ENCODE measurements around the gene G0S2. TPM values are rescaled to one million over a fixed set of nuclear protein-coding genes. Genes with fewer than 3 reads are reported as not detected.

G0S2 gene
- total RNA-seq, 4 donors from 2014 or later: 1.8 to 84.2 (median 26.9) TPM

DNA sequence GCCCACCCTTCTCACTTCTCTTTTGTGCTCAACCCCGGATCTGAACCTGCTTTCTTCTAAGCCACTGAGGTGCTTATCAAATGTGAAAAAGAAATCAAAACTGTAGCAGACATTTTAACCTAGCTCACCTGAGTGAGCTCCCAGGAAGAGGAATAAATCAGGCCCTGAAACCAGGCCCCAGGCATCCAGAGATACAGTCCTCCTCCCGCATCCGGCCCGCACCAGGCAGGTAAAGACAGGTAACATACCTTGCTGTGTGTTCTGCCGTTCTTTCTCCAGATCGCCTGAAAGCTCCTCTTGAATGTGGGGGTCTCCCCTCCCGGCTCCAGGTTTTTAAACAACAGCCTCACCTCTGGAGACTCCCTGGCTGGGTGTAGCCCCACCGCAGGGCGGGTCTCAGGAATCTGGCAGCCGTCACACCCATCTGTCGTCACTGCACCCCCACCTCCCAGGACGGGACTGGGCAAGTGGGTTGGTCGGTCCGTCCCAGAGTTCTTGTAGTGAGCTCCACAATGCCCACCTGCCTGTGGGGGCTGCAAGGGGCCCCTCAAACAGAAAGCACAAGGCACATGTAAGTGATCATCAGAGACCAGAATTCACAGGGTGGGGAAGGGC lies 23.0 kb upstream of the G0S2 start, which contains the start of gene LAMB3:
Gene LAMB3 (minus strand): TSS at position 305 of the 615 bp plus-strand sequence. CDS start 1,481 bp downstream, outside the sequence.
- H3K27me3 ChIP-seq: no peaks in the 10 kb centered on the region
- peaks cover 11 to 69% (median 50%) of the 10 kb centered on the region in 4 donors for H3K4me1 ChIP-seq
- peak; percentile 93 for DNase-seq
- in situ Hi-C loops (cut with MboI; ENCODE audit: low pct_ligation_motif_present in 1 of 4, low pct_unique_long_range_greater_than_20kb in 1 of 4, low sequenced_read_pairs in 3 of 4) (no loop called here), intact Hi-C loops (cut with DNase I; ENCODE audit: low total_unique reads) (no loop called here)
- H3K36me3 ChIP-seq: no peaks in the 10 kb centered on the region
- 60 to 71% methylated on average over 1 to 14 of the region's 14 CpGs for WGBS, 2 donors (ENCODE audit: low coverage in 1 of 2)
- H3K27ac ChIP-seq: peak within 1 kb of the TSS; percentile 83 to 89 (median 86)
- no peaks in the 10 kb centered on the region for H3K9me3 ChIP-seq
- TF ChIP-seq POLR2A (IDR thresholded peaks at IDR 0.05): peak; percentile 55
- TF ChIP-seq, protein P1, sequence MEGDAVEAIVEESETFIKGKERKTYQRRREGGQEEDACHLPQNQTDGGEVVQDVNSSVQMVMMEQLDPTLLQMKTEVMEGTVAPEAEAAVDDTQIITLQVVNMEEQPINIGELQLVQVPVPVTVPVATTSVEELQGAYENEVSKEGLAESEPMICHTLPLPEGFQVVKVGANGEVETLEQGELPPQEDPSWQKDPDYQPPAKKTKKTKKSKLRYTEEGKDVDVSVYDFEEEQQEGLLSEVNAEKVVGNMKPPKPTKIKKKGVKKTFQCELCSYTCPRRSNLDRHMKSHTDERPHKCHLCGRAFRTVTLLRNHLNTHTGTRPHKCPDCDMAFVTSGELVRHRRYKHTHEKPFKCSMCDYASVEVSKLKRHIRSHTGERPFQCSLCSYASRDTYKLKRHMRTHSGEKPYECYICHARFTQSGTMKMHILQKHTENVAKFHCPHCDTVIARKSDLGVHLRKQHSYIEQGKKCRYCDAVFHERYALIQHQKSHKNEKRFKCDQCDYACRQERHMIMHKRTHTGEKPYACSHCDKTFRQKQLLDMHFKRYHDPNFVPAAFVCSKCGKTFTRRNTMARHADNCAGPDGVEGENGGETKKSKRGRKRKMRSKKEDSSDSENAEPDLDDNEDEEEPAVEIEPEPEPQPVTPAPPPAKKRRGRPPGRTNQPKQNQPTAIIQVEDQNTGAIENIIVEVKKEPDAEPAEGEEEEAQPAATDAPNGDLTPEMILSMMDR (IDR thresholded peaks at IDR 0.05): no peak
- peak in 2 of 3 donors; percentile 40 to 53 for TF ChIP-seq POLR2AphosphoS5 (IDR thresholded peaks at IDR 0.05)
- no peak for TF ChIP-seq EP300 (IDR thresholded peaks at IDR 0.05; ENCODE audit: low read depth)
- peak within 1 kb of the TSS in 2 of 4 donors; percentile 17 to 31 for H3K4me3 ChIP-seq

DNA sequence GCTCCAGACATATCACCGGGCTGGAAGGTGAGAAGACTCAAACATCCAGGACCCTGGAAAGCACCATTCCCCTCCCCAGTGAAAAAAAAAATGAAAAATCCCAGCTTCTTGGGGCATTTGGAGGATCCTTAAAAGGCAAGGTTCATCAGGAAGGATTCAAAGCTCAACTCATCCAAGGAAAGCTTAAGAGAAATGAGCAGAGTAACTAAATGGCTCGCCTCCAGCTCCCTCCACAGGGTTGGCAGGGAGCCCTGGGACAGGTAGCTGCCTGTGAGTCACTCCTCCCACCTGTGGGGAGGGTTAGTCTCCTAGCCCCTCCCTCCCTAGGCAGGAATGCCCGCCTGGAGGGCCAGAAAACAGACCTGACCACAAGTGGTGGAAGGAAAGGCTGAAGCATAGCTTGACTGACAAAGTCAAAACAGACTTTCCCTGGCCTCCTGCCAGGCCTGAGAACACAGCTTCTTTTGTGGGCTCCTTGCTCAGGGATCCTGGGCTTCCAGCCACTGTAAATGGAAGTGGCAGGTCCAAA lies 22.3 kb upstream of the G0S2 start:
- Histone ChIP-seq H3K4me1 (peaks cover 11 to 66% (median 48%) of the 10 kb centered on the region in 4 donors), H3K4me3 (peak overlapping the region in 2 of 4 donors; percentile 17 to 31), H3K27me3 (no peaks in the 10 kb centered on the region), H3K9me3 (no peaks in the 10 kb centered on the region), H3K36me3 (no peaks in the 10 kb centered on the region), H3K27ac (peak overlapping the region; percentile 83 to 89 (median 86))
- in situ Hi-C loops (cut with MboI; ENCODE audit: low pct_ligation_motif_present in 1 of 4, low pct_unique_long_range_greater_than_20kb in 1 of 4, low sequenced_read_pairs in 3 of 4): no loop called here
- WGBS, 2 donors (ENCODE audit: low coverage in 1 of 2): 43 to 82% methylated on average over 2 to 3 of the region's 3 CpGs
- intact Hi-C loops (cut with DNase I; ENCODE audit: low total_unique reads): no loop called here
- TF ChIP-seq EP300 (IDR thresholded peaks at IDR 0.05; ENCODE audit: low read depth) (no peak), POLR2AphosphoS5 (IDR thresholded peaks at IDR 0.05) (peak; percentile 66 to 90 (median 84)), POLR2A (IDR thresholded peaks at IDR 0.05) (peak; percentile 51)
- TF ChIP-seq, protein P1 (IDR thresholded peaks at IDR 0.05): no peak
- DNase-seq: peak; percentile 93

DNA sequence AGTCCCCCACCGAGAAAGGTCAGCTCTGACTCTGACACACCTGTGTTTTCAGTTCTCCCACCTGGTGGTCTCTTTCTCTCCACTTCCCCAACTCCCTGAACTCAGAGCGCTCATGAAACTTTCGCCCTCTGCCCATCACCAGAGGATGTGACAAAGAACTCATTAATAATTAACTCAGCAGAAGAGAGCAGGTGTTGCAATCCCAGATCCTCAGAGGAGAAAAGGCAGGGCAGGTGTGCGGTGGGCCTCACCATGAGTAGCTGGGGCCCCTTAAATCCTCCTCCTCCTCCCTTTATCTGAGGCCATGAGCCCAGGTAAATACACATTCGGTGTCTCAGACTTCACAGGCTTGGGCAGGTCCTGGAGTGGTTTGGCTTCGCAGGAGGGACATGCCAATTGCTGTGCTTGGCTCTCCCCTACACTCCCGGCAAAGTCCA lies 21.3 kb upstream of the G0S2 start:
- peak in 2 of 3 donors; percentile 17 to 45 for TF ChIP-seq POLR2AphosphoS5 (IDR thresholded peaks at IDR 0.05)
- TF ChIP-seq, protein P1 (IDR thresholded peaks at IDR 0.05): no peak
- no peak for TF ChIP-seq EP300 (IDR thresholded peaks at IDR 0.05; ENCODE audit: low read depth)
- TF ChIP-seq POLR2A (IDR thresholded peaks at IDR 0.05): peak; percentile 28
- Histone ChIP-seq H3K4me1 (peaks cover 11 to 58% (median 42%) of the 10 kb centered on the region in 4 donors), H3K4me3 (no peak overlapping the region), H3K27me3 (no peaks in the 10 kb centered on the region), H3K36me3 (no peaks in the 10 kb centered on the region), H3K27ac (peak overlapping the region; percentile 83 to 89 (median 86)), H3K9me3 (no peaks in the 10 kb centered on the region)
- in situ Hi-C loops (cut with MboI; ENCODE audit: low pct_ligation_motif_present in 1 of 4, low pct_unique_long_range_greater_than_20kb in 1 of 4, low sequenced_read_pairs in 3 of 4) (no loop called here), intact Hi-C loops (cut with DNase I; ENCODE audit: low total_unique reads) (no loop called here)
- 54% methylated on average over 7 of the region's 7 CpGs; no CpG with 5 or more reads in 1 of the 2 donors for WGBS, 2 donors (ENCODE audit: low coverage in 1 of 2)
- peak; percentile 56 for DNase-seq

DNA sequence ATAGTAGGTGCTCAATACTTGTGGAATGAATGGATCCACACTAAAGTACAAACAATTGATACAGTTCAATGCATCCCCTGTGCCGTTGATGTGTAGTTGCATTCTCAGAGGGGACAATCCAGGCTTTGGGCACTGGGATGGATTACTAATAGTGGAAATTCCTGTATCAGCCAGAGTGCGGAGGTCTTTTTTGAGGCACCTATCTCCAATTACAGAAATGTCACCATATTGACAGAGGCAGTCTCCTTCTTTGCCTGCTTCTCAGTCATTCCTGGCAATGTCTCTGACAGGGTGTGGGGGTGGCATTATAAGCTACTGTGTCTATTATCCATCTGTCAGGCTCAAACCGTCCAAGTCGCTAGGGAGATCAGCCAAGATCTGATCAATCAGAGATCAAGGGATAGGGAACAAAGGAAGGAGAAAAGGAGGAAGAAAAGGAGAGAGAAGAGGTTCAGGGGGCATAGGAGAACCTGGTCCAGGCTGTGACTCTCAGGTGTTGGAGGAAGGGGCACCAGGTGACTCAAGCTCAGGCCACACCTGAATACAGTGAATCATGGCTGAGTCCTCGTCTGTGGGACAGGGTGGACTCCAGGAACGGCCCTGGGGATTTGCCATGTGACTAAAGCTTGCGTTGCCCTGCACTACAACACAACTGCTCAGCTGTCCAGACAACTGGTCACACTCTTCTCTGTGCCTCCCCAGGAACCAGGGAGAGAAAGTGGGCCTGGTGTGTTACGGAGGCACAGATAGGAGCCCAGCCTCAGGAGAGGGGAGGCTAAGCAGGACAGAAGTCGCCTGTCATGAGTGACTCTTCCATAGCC lies 19.6 kb upstream of the G0S2 start:
- intact Hi-C loops (cut with DNase I; ENCODE audit: low total_unique reads): no loop called here
- no peaks in the 10 kb centered on the region for H3K27me3 ChIP-seq
- H3K9me3 ChIP-seq: no peaks in the 10 kb centered on the region
- 72 to 88% methylated on average over 5 to 9 of the region's 9 CpGs for WGBS, 2 donors (ENCODE audit: low coverage in 1 of 2)
- no peak overlapping the region for H3K4me3 ChIP-seq
- peak; percentile 46 for DNase-seq
- no peak overlapping the region for H3K27ac ChIP-seq
- TF ChIP-seq POLR2AphosphoS5 (IDR thresholded peaks at IDR 0.05) (peak in 1 of 3 donors; percentile 53), POLR2A (IDR thresholded peaks at IDR 0.05) (no peak)
- TF ChIP-seq, protein P1 (IDR thresholded peaks at IDR 0.05): no peak
- in situ Hi-C loops (cut with MboI; ENCODE audit: low pct_ligation_motif_present in 1 of 4, low pct_unique_long_range_greater_than_20kb in 1 of 4, low sequenced_read_pairs in 3 of 4): no loop called here
- H3K4me1 ChIP-seq: peaks cover 11 to 55% (median 26%) of the 10 kb centered on the region in 4 donors
- H3K36me3 ChIP-seq: no peaks in the 10 kb centered on the region

Data from transverse colon (tissue), 4 donors.